Measurements from ENCODE around the gene ADAMTS16.

GRCh38 chr5:5315068-5315980 lies 175.2 kb downstream of the ADAMTS16 start:
- TF ChIP-seq CTCF (conservative IDR thresholded peaks at IDR 0.05; ENCODE audit: low read depth, low read length) (no peak), EZH2 (IDR thresholded peaks at IDR 0.05; ENCODE audit: borderline replicate concordance, low read depth, low read length, poor library complexity, severe bottlenecking) (no peak)
